HT1080 (cell line): ENCODE data around the gene GLYATL3. TPM values are rescaled to one million over a fixed set of nuclear protein-coding genes. Genes with fewer than 3 reads are reported as not detected.
A peak's percentile ranks its signal among the peaks of the same experiment; 100 is the strongest.

ENCODE experiments used
- DNase-seq: peaks from one replicate; pipeline ENCODE4 v3.0.0-alpha.2; 2015; ENCODE audit warnings: low read depth
- total RNA-seq: library from RNA; depleted of rRNA; stranded (reverse); fragments of >200 nt; shearing (Covaris generic); gene quantifications from 2 replicates; pipeline ENCODE4 v1.2.3, GENCODE V29; 2014

GLYATL3 gene
- total RNA-seq, 1 experiment from 2014 or later: not detected

DNA sequence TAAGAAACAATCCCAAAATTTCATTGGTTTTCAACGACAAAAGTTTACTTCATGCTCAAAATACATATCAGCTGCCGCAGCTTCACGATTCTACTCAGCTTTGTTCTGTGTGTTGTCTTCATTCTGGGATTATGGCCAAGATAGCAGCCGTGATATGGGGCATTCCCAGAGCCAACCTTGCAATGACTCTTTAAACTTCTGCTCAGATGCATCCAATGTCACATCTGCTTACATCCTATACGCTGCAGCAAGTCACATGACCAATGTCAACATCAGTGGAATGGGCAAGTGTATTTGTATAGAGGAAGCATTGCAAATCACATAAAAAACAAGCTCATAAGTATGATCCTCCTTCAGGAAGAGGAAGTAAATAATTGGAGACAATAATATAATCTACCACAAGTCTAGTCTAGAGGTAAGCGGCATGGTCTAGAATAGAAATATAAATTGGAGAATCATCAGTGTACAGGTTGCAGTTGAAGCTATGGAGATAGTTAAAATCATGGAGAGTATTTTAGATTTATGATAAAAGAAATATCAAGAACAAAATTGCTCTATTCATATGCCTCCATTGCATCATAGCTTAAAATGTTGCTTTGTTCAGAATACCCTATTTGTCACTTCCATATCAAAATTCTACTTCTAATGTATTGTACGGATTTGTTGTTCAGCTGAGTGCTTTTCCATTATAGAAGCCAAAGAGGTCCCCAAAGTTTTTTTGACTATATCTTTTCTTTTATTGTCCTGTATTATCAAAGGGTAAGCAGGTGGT lies 43.5 kb downstream of the GLYATL3 start:
- no peak for DNase-seq

DNA sequence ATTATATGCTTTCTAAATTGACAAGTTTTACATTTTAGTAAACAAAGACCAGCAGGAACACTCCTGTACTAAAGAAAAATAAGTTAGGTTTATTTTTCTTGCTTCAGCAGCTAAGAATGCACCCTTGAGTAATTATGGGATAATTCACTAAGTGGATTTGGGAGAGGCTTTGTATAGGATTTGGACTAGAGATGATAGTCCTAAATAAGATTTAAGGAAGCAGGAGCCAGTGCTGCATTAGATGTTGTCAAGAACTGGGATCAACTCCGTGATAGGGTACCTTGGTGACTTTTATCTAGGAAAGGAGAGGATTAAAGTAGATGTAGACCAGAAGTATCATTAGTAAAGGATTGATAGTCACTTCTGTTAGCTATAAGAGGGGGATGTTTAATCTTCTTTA lies 46.6 kb downstream of the GLYATL3 start:
- DNase-seq: no peak

DNA sequence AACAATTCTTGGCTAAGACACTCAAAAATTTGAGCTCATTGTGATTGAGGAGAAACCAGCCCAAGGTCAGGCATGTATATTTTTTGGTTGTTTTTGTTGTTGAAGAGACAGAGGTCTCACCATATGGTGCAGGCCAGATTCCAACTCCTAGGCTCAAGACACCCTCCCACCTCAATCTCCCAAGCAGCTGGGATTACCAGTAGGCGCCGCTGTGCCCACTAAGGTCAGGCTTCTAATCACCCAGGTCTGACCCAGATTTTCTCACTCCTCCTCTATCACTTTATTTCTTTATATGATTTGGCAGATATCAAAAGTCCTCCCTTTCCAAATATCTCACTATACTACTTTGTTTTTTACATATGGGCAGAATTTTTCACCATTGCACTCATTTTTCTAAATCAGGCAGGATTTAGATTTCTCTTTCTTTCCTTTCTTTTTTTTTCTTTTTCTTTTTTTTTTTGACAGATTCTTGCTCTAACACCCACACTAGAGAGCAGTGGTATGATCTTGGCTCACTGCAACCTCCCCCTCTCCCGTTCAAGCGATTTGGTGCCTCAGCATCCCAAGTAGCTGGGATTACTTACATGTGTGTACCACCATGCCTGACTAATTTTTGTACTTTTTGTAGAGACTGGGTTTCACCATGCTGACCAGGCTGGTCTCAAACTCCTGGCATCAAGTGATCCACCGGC lies 49.0 kb downstream of the GLYATL3 start:
- no peak for DNase-seq

DNA sequence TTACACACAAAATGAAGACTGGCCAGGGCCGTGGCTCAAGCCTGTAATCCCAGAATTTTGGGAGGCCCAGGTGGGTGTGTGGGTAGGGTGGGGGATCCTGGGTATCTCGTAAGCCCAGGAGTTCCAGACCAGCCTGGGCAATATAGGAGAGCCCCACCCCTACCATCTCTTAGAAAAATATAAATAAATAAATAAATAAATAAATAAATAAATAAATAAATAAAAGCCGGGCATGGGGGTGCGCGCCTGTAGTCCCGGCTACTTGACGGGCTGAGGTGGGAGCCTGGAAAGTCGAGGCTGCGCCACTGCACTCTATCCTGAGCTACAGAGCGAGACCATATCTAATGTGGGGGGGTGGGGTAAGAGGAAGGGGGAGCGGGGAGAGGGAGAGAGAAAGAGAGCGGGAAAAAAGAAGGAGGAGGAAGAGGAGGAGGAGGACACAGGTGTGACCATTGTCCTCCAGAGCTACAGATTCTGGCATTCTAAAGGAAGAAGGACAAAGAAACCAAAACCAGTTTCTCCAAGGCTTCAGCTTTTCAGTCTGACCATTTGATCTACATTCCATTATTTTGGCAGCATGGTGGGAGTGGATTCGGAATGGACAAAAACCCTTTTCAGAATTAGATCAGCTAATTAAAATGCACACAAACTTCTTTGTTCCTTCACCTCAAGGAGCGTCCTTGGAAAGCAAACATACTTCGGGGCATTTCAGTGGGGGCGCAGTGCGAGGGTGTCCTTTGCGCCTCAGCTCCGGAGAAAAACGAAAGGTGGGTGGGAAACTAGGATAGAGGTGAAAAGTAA lies 50.2 kb downstream of the GLYATL3 start:
- no peak for DNase-seq

DNA sequence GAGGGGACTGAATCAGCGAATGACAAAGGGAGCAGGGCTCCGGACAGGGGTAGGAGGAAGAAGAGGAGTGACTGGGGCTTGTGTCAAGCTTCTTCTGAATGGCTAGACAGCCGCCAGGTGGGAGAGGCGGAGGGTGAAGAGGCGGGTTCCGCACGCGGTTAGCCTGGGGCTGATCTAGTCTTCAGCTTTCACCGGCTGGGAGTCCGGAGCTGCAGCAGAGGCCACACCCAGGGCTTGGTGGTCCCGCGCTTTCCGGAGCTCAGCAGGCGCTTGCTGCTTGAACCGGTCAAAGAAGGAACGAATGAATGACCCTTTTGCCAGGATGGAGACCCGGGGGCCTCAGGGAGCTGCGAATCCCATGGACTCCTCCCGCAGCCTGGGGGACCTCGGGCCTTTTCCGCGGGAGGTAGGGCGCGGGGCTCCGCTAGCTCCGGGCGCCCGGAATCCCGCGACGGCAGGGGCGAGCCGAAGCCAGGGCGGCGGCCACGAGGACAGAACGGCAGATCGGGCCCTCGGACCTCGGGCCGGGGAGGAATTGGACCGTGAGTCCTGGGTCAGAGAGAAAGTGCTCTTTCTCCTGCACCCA lies 50.9 kb downstream of the GLYATL3 start, which contains the start of gene C6orf141:
TSS of gene C6orf141 (plus strand) at position 177 of the 586 bp plus-strand sequence. CDS start at position 302, 125 bp downstream.
- peak; percentile 75 for DNase-seq

DNA sequence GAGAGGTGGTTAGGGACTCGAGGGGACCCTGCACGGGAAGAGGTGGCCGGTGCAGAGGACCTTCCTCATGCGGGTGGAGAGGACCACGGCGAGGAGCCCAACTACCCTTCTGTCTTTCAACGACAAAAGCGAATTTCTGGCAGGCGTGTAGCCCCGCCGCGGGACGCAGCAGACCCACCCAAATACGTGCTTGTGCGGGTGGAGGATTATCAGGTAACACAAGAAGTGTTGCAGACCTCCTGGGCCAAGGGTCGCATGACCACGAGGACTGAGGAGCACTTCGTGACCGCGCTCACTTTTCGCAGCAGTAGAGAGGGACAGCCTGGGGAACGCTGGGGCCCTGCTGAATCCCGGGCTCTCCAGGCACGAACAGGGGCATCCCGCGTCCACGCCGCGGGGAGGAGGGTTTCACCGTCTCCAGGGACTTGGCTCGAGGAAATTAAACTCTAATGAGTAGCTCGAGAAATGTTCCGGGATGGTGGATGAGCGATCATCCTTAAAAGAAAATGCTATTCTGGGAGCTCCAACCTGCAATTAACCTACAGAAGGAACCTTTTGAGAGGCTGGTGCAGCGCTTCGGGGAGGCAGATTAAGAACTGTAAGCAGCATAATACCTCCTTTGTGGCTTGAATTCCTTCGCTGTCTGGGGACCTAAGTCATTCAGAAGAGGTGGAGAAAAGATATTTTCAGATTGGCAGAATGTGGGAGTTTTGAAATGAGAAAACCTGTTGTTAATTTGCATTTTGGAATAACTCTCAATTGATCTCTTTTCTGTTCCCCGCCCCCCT lies 51.5 kb downstream of the GLYATL3 start:
- peak; percentile 37 for DNase-seq

DNA sequence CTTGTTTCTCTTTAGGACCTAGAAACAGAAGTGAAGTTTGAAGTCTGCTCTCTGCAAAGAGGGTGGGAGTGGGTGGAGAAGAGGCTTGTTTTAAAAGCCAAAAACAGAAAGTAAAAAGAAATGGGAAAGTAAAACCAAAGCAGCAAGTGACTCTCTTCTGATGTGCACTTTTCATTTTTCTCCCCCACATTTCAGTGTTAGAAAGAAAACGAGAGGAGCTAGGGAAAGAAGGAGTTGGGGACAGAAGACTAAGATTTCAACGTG lies 52.1 kb downstream of the GLYATL3 start:
- DNase-seq: no peak

DNA sequence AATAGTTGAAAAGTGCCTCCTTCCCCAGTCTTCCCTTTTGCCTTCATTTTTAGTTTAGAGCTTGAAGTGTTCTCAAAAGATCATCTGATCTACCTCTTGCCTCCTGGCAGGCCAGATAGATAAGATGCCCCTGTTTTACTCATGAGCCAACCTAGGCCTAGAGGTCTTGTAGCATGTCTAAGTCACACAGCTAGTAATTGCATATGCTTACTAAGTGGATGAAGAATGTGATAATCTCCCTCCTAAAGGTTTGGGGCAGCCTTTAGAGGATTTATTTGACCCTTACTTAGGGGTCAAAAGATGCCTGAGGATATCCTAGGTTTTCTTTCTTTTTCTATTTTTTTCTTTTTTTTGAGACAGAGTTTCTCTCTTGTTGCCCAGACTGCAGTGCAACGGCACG lies 52.9 kb downstream of the GLYATL3 start:
- no peak for DNase-seq

DNA sequence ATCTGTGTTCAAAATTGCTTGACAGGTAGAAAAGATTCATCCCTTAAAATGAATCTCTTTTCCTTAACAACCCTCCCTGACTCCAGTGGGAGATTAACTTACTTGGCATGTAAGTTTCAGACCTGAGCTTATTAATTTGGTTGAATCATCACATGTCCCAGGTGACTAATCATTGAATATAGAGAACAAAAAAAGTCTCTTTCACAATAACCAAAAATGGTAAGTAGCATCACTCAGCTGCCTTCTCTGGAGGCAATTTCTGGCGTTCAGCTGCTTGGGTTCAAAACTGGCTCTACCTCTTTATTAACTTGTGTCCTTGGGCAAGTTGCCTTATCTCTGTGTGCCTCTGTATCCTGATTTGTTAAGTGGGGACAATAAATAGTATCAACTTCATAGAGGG lies 53.7 kb downstream of the GLYATL3 start:
- peak; percentile 80 for DNase-seq

DNA sequence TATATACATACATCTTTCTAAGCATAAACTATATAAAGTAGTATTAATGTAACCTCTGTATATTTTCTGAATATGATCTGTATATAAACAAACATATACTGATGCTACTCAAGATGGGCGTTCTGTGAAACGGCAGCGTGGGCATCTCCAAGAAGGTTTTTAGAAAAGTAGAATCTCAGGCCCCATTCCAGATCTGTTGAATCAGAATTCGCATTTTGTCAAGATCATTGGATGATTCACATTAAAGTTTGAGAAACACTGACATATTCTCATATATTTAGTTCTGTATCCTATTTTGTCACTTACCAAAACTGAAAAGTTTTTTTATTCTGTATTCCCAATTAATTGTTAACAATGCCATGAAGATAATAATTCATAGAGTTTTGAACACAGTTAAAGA lies 56.2 kb downstream of the GLYATL3 start:
- DNase-seq: no peak

DNA sequence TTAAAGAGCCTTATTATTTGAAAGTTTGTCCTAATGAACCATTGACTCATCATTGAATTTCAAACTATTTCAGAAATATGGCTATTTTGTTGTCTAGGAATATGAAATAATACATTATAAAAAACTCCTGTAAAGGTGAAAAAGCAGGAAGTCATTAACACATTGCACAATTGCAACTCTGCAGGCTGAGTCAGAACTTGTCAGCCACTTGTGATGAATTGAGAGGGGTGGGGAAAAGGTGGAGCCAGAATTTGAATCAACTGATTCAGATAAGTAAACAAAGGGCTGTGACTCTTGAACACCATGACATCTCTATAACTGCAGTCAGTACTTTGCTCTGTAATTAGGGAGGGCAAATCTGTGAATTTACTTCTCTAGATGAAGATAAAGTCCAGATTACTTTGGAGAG lies 56.7 kb downstream of the GLYATL3 start:
- peak; percentile 90 for DNase-seq

DNA sequence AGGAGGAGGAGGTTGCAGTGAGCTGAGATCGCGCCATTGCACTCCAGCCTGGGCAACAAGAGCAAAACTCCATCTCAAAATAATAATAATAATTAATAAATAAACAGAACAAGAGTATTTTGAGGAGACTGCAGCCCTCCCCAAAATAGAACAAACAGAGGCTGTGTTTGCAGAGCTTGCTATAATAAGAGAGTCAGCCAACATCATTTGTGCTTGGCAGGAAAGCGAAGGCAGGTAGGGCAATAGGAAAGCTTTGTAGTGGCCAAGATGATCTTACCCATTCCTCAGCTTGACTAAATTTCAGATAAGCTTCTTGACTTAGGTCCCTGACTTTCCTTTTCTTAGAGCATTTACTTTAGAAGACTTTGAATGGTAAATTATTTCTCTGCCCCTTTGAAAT lies 57.5 kb downstream of the GLYATL3 start:
- no peak for DNase-seq

DNA sequence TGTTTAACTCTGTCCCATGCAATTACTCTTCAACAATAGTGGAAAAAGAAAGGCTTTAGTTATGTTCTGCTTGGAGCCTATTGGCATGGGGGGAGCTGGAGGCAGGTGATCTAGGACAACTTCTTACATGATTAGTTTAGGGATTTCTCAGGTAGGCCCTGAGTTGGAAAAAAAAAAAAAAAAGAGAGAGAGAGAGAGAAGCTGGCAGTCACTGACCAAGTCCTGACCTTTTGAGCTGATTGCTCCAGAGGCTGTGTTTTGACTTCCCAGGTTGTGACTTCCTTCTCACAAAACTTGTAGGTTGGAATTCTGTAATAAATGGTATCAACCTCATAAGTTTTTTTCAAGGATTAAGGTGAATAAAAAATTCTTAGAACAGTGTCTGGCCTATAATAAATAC lies 58.5 kb downstream of the GLYATL3 start:
- no peak for DNase-seq

DNA sequence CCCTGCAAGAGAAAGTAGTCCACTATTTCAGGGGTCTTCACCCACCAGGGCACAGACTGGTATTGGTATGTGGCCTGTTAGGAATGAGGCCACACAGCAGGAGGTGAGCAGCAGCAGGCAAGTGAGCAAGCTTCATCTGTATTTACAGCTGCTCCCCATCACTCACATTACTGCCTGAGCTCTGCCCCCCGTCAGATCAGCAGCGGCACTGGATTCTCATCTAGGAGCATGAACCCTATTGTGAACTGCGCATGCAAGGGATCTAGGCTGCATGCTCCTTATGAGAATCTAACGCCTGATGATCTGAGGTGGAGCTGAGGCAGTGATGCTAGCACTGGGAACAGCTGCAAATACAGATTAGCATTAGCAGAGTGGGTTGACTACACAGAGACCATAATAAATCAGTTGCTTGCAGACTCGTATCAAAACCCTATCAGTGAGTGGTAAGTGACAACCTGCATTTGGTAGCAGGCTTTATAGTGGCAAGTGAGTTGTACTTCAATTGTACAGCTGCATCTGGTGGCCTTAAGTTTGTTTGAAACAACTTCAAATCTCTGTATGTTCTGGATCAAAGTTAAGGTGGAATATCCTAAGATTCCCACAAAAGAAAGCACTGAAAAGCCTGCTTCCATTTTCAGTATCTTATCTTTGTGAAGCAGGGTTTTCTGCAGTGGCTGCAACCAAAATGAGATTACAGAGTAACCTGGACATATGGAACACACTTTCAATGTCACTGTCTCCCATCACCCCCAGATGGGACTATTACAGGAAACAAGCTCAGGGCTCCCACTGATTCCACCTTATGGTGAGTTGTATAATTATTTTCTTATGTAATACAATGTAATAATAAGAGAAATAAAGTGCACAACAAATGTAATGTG lies 63.5 kb downstream of the GLYATL3 start:
- DNase-seq: no peak

DNA sequence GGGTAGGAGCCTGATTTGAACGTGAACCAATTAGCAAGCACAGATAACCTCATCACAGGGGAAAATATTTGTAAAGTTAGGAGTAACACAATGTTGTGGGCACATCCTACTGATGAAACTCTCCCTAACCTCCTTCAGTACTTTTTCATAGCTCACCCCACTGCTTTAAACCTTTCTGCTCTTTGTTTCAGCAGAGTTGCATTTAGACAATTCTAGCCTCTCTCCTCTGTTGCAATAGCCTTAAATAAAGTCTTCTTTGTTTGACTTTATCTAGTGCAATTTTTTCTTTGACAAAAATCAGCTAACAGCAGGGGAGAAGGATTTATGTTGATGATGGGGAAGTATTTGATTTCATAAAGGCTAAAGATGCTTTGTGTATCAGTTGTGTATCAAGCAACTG lies 64.8 kb downstream of the GLYATL3 start:
- DNase-seq: no peak

DNA sequence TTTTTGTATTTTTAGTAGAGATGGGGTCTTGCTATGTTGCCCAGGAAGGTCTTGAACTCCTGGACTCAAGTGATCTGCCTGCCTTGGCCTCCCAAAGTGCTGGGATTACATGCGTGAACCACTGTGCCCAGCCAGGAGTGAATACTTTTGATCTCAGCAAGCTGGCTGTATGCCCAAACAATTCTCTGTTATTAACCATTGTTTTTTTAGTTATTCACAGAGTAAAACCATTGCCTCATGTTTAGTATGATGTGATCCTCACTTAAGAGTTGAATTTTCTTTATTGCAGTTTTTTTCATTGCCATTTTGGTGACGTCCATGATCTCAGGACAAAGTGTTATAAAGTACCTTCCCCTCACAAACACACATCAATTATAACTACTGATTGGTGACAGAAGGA lies 65.5 kb downstream of the GLYATL3 start:
- DNase-seq: no peak

DNA sequence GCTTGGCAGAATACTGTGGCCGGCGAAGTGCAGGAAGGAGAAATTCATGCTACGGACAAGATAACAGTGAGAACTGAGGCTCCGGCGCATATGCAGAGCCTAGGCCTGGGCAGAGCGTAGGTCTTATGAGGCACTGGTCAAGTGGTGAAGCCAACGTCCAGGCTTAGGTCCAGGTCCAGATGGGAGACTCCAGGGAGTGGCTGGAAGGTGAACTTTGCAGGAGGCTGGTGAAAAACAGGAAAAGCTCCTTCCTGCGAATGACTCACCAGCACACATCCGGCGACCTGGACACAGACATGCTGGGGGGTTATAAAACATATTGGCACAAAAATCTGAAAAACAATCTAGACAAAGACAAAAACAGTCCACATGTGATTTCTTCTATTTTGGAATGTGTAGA lies 66.1 kb downstream of the GLYATL3 start:
- DNase-seq: peak; percentile 85

DNA sequence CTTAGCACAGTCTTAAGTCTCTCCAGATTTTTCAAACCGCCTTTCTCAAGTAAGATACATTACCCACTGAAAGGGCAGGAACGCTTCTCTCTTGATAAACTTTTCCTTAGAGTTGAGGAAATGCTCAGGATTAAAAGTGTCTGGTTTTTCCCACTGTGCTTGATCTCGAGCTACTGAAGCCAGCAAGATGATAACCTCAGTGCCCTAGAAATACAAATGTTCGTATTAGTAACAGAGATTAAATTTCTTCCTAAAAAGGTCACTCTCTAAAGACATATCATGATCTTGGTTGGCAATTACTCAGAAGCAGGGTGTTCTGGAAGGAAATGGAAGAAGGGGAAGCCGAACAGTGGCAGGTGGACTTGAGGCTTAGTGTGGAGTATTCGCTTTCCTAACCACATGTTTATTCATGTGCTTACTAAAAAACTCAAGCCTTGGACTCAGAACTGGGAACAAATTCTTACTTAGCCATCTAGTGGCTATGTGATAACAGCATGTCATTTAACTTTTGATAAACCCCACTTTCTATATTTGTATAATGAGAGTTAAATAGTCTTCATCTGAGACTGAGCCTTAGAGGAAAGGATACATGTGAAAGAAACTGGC lies 70.9 kb downstream of the GLYATL3 start:
- peak; percentile 35 for DNase-seq

DNA sequence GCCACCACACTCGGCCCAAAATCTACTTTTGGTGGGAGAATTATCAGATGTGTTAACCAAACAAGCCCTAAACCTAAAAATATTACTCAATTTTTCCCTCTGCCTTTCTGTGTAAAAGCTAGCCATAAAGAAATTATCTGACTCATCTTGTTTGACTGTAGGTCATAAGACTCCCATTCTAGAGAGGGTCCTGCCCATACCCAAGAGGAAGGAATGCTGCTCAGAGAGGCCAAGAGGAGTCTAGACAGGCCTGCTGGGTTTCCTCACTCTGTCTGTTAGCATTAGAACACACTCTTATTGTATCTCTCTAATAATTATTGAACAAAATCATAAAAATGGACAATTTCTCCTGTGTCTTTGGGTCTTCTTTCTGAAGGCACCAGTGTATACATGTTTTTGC lies 76.9 kb downstream of the GLYATL3 start:
- DNase-seq: peak; percentile 34
